ENCODE measurements around the gene LRRC74A. TPM values are rescaled to one million over a fixed set of nuclear protein-coding genes. Genes with fewer than 3 reads are reported as not detected.

LRRC74A gene
- total RNA-seq, 1 donor from 2014 or later, result not detected

GRCh38 chr14:76836029-76836630 lies 9.9 kb downstream of the LRRC74A start:
- ATAC-seq, result no peak
- intact Hi-C loops (cut with micrococcal nuclease), result no loop called here
- no peak for DNase-seq

DNA sequence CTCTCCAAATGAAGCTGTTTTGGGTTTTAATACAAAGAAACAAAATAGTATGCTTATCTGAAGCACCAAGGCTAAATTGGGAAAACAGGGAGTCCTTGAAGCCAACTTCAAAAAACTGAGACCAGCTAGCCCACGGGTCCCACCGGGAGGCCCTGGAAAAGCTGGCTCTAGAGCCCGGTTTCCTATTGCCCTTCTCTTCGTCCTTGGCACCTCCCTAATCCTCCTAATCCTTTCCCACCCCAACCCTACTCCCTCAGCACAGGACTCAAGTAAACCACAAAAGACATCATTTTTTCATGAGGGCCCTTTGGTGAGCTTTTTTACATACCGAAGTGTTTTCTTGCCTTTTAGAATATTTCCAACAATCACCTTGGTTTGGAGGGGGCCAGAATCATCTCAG lies 11.3 kb downstream of the LRRC74A start:
- DNase-seq, result no peak
- intact Hi-C loops (cut with micrococcal nuclease), result no loop called here
- ATAC-seq, result no peak

DNA sequence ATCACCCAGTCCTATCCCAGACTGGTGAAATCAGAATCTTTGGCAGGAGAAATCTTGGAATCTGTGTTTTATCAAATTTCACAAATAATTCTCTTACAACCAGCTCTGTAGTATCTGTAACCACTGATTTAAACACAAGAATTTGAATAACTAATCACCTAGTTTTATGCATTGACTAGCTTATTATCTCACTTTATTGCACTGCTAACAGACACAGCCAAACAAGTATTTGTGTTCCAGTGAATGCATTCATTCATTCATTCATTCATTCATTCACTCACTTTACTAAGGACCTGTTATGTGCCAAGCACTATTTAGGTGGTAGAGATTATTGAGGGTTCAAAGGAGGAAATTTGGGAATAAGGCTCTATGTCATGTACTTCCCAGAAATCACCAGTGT lies 16.2 kb downstream of the LRRC74A start:
- intact Hi-C loops (cut with micrococcal nuclease), result no loop called here
- DNase-seq, result no peak
- no peak for ATAC-seq

GRCh38 chr14:76844223-76844622 lies 18.0 kb downstream of the LRRC74A start:
- ATAC-seq, result peak; percentile 95
- peak; percentile 77 for DNase-seq
- intact Hi-C loops (cut with micrococcal nuclease), result no loop called here

GRCh38 chr14:76846331-76847047 lies 20.3 kb downstream of the LRRC74A start:
- DNase-seq, result no peak
- intact Hi-C loops (cut with micrococcal nuclease), result no loop called here
- ATAC-seq, result no peak

DNA sequence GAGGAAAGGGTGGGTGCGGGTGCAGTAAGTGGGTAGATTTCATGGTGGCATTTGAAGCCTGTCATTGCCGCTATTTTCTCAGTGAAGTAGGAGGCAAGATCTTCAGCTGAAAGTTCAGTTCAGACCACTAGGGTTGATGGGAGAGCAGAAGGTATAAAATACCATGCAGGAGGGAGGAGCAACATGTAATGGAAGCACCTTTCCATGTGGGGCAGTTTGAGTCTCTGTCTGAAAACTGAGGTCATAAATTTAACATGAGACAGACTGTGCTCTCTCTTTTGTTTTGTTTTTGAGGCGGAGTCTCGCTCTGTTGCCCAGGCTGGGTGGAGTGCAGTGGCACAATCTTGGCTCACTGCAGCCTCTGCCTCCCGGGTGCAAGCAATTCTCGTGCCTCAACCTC lies 22.7 kb downstream of the LRRC74A start:
- intact Hi-C loops (cut with micrococcal nuclease), result no loop called here
- DNase-seq (no peak), ATAC-seq (no peak)

DNA sequence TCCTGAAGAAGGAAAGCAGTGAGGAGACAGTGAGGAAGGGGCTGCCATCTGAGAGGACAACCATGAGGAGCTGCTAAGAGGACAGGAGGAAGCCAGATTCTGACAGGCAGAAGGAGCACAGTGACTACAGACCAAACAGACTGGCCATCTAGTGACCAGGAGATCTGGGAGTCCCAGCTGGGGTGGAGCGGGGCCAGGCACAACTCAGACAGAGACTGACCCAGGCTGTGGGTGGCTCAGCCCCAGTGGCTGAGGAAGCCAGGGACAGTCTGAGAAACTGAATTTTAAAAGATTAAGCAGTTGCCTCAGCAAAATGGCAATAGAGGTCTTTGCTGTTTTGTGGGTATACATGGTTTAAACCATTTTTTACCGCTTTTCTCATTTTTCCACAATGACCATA lies 28.9 kb downstream of the LRRC74A start:
- DNase-seq, result no peak
- peak; percentile 60 for ATAC-seq

GRCh38 chr14:76856769-76857168 lies 30.6 kb downstream of the LRRC74A start:
- intact Hi-C loops (cut with micrococcal nuclease), result no loop called here
- no peak for ATAC-seq
- DNase-seq, result no peak

More for the DNA sequence above, 28.9 kb downstream of the LRRC74A start:
- intact Hi-C loops (cut with micrococcal nuclease), result no loop called here

GRCh38 chr14:76861574-76862255 lies 35.5 kb downstream of the LRRC74A start:
- DNase-seq (no peak), ATAC-seq (no peak)
- intact Hi-C loops (cut with micrococcal nuclease), result no loop called here

- ATAC-seq (no peak), DNase-seq (no peak)
- intact Hi-C loops (cut with micrococcal nuclease), result no loop called here
Observed at GRCh38 chr14:76862546-76863282, 36.5 kb downstream of the LRRC74A start.

DNA sequence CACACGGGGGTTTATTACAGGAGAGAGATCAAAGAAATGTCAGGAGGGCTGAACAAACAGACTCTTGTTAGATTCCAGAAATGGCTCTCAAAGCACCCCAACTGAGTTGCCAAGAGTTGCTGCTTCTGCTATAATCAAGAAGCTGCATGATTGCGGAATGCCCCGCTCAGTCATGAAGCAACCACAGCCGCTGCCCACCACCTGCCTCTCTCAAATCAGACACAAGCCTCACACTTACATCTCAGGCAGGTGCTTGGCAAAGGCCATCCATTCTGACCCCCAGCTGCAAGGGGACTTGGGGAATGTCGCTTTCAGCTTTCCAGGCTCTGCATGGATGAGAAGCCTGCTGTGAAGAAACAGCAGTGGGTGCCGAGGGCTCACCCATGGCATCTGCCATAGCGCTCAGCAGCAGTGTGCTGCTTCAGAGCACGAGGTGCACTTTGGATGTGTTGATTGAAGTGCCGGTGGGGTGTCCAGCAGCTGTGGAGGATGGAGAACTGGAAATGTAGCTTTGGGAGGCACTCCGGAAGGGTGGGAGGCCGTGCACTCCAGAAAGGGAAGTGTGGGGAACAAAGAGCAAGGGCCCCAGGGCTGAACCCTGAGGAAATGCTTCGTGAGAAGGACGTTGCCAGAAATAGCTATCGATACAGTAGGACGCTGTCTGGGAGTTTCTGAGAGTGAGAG lies 37.7 kb downstream of the LRRC74A start:
- peak; percentile 88 for ATAC-seq
- DNase-seq, result peak; percentile 65
- intact Hi-C loops (cut with micrococcal nuclease), result no loop called here

- intact Hi-C loops (cut with micrococcal nuclease), result no loop called here
- ATAC-seq, result no peak
Observed at GRCh38 chr14:76866456-76866855, 40.2 kb downstream of the LRRC74A start.

DNA sequence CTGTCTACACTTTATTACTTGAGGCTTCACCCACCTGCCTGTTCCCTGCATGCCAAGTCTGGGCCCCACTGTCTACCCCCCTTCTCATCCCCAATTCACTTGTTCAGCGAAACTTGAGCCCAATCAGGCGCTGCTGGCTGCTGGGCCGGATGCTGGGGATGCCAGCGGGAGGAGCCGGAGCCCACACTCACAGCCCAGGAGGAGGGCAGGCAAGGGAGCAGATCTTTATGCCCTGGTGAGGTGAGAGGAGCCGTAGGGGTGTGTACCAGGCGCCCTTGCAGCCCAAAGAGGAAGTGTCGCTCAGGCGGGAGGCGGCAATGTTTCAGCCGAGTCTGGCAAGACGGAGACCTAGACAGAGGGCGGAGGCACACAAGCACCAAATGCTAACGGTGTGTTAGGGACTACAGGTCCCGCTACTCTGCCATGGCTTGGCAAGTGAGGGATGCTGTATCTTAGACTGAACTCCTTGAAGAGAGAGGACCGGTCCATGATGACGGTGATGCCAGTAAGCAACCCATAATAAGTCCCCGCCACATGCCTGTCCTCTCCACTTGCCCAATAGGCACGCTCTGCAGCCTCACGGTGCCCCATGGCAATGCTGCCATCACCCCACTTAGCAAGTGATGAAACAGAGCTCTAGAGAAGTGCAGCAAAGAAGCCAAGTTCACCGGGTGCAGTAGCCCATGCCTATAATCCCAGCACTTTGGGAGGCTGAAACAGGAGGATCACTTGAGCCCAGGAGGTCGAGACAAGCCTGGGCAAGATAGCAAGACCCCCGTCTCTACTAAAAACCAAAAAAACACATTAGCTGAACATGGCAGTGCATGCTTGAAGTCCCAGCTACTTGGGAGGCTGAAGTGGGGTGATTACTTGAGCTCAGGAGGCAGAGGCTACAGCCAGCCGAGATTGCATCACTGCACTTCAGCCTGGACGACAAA lies 41.6 kb downstream of the LRRC74A start:
- peak; percentile 53 for DNase-seq
- ATAC-seq, result peak; percentile 35
- intact Hi-C loops (cut with micrococcal nuclease), result no loop called here

More at GRCh38 chr14:76866456-76866855, 40.2 kb downstream of the LRRC74A start:
- no peak for DNase-seq

DNA sequence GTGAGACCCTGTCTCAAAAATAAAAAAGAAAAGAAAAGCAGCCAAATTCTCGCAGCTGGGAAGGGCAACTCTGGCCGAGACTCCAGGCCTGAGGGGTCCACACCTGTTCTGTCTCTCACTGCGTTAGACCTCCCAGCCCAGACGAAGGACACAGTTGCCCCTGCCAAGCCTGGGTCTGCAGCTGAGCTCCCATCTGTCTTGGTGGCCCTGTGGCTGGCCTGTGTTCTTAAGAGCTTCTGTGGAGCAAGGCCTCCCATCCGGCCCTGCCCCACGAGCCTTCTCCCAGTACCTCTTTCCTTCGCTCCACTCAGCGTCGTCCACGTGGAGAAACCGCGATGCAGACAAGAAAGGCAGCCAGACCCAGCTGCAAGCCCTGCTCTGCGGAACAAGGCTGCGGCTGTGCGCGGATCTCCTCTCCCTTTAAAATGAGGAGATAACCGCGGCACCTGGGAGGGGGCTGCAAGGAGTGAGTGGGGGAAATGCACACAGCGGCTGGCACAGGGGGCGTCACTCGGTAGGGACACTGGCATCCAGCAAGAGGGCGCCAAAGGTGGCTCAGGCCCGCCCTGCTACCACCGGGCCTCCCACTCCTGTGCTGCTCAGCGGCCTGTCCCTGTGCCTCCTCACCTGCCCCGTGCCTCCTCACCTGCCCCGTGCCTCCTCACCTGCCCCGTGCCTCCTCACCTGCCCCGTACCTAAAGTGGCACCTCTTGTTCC lies 42.4 kb downstream of the LRRC74A start:
- DNase-seq (no peak), ATAC-seq (no peak)
- intact Hi-C loops (cut with micrococcal nuclease), result no loop called here

DNA sequence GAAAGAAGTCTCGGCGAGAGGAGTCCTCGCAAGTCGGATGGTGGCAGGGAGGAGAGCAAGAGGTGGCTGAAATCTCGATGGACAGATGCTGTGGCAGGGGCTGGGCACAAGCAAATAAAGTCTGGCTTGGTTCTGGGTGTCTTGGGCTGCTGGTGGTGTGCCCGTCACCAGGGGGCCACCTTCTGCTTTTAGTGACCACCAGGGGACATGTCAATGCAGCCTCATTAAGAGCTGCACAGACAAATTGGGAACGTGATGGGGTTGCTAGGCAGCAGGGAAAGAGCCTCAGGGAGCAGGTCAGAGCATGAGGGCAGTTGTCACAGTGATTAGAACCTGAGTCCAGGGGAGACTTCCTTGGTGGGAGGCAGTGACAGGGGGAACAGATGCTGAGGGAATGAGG lies 44.0 kb downstream of the LRRC74A start:
- DNase-seq (no peak), ATAC-seq (no peak)
- intact Hi-C loops (cut with micrococcal nuclease), result loop anchor here (5.0 to 10.0 kb wide), 2 partner anchors 202 to 445 kb away; no protein-coding TSS in a partner anchor

DNA sequence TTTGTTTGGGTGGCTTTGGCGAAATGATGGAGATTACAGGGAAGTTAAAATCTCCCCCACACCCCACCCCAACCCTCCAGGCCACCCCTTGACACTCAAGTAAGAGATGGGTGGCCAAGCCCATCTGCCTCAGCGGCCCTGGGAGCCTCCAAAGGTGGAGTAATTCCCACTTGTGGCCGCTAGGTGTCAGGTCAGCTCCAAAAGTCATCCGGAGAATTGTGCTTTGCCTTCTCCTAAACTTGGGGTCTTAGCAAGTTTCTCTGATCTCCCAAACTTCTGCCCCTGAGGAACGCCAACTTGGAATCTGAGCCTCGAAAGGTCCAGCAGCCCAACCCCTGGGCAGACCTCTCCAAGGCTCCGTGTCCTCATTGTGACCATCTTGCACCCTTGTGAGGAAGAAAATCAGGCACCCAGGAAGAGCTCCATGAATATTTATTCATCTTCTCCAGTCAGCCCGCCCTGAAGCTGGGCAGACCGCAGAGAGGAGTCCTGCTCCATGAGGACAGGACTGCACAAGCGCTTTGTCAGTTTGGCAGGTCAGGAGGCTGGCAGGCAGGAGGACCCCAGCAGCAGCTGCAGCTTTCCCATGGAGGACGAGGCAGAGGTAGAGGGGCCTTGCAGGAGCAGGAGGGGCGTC lies 46.7 kb downstream of the LRRC74A start:
- DNase-seq (peak; percentile 65), ATAC-seq (peak; percentile 52)
- intact Hi-C loops (cut with micrococcal nuclease), result loop anchor here (5.0 to 10.0 kb wide), 2 partner anchors 199 to 442 kb away; no protein-coding TSS in a partner anchor

DNA sequence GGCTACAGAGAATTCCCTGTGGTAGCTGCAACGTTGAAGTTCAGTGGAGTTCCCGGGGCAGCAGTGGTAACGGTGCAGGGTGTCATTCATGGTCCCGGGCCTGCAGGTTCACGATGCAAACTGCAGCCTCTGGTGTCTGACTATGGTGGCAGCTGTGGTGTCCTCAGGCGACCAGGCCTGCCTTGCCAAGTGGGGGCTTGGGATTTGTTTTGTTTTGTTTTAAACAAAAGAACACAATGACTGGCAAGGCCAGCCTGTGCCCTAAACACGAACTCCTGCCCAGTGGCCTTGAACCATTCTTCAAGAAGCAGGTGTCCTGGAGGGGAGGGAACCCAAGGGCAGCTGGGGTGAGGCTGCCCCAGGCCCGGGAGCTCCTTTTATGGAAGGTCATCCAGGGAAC lies 48.5 kb downstream of the LRRC74A start:
- ATAC-seq (no peak), DNase-seq (no peak)
- intact Hi-C loops (cut with micrococcal nuclease), result loop anchor here (5.0 to 10.0 kb wide), 2 partner anchors 198 to 440 kb away; no protein-coding TSS in a partner anchor
